ENCODE results near the gene ORC3.

The ORC3 gene

GRCh38 chr6:87701676-87702588, 112.0 kb downstream of the ORC3 start, which contains the start of gene AKIRIN2 (continued):
- TF ChIP-seq ZNF449 (tag by site-specific recombination; IDR thresholded peaks at IDR 0.05): peak; percentile 73; the same call in 1 of the 2 replicates
- TF ChIP-seq ZNF510 (tag by site-specific recombination; IDR thresholded peaks at IDR 0.05; ENCODE audit: insufficient replicate concordance): no peak
- TF ChIP-seq SP2 (tag by site-specific recombination; IDR thresholded peaks at IDR 0.05): peak; percentile 85
- TF ChIP-seq KLF16 (tag by site-specific recombination; IDR thresholded peaks at IDR 0.05): peak; percentile 75
- TF ChIP-seq REST (tag by site-specific recombination; IDR thresholded peaks at IDR 0.05): peak; percentile 26; the same call in 1 of the 2 replicates
- TF ChIP-seq ZSCAN30 (tag by site-specific recombination; IDR thresholded peaks at IDR 0.05): peak; percentile 94
- peak; percentile 79 for TF ChIP-seq ZNF580 (tag by site-specific recombination; IDR thresholded peaks at IDR 0.05)
- TF ChIP-seq ZBTB11 (tag by site-specific recombination; conservative IDR thresholded peaks at IDR 0.05; ENCODE audit: low read depth): peak; percentile 82
- no peak for TF ChIP-seq ZSCAN16 (tag by site-specific recombination; IDR thresholded peaks at IDR 0.05)
- TF ChIP-seq PBX3 (CRISPR knock-in tag; IDR thresholded peaks at IDR 0.05): no peak; the same call in 1 of the 2 replicates
- TF ChIP-seq ZNF202 (tag by site-specific recombination; IDR thresholded peaks at IDR 0.05; ENCODE audit: borderline replicate concordance): no peak
- TF ChIP-seq ZNF645 (tag by site-specific recombination; IDR thresholded peaks at IDR 0.05): no peak; the same call in 1 of the 2 replicates
- no peak for TF ChIP-seq HOXA7 (CRISPR knock-in tag; IDR thresholded peaks at IDR 0.05; ENCODE audit: borderline replicate concordance)
- TF ChIP-seq ZNF777 (tag by site-specific recombination; IDR thresholded peaks at IDR 0.05; ENCODE audit: borderline replicate concordance): 0 out of 2 replicates have a peak, but pooled peaks have one; percentile 54
- TF ChIP-seq ZNF48 (tag by site-specific recombination; IDR thresholded peaks at IDR 0.05): no peak
- peak; percentile 94 for TF ChIP-seq ZNF324 (tag by site-specific recombination; IDR thresholded peaks at IDR 0.05)
- no peak for TF ChIP-seq ZNF624 (tag by site-specific recombination; IDR thresholded peaks at IDR 0.05)
- no peak for TF ChIP-seq RBAK (tag by site-specific recombination; IDR thresholded peaks at IDR 0.05)
- no peak; the same call in 1 of the 2 replicates for TF ChIP-seq ZNF561 (tag by site-specific recombination; IDR thresholded peaks at IDR 0.05; ENCODE audit: borderline replicate concordance)
- TF ChIP-seq PATZ1 (tag by site-specific recombination; IDR thresholded peaks at IDR 0.05): peak; percentile 87
- TF ChIP-seq MEIS1 (CRISPR knock-in tag; IDR thresholded peaks at IDR 0.05; ENCODE audit: borderline replicate concordance): no peak
- TF ChIP-seq ZBTB17 (tag by site-specific recombination; IDR thresholded peaks at IDR 0.05): no peak
- TF ChIP-seq ZNF529 (tag by site-specific recombination; IDR thresholded peaks at IDR 0.05; ENCODE audit: insufficient replicate concordance): no peak
- TF ChIP-seq ZNF660 (tag by site-specific recombination; IDR thresholded peaks at IDR 0.05): no peak; the same call in none of the 2 replicates
- no peak for TF ChIP-seq ZNF664 (tag by site-specific recombination; IDR thresholded peaks at IDR 0.05)
